NCI-H1048 (cell line): ENCODE data around the gene ASPG.

Experiments
- DNase-seq: peaks from one replicate; lab custom pipeline; 2025; lab: John Stamatoyannopoulos, UW

ASPG gene

DNA sequence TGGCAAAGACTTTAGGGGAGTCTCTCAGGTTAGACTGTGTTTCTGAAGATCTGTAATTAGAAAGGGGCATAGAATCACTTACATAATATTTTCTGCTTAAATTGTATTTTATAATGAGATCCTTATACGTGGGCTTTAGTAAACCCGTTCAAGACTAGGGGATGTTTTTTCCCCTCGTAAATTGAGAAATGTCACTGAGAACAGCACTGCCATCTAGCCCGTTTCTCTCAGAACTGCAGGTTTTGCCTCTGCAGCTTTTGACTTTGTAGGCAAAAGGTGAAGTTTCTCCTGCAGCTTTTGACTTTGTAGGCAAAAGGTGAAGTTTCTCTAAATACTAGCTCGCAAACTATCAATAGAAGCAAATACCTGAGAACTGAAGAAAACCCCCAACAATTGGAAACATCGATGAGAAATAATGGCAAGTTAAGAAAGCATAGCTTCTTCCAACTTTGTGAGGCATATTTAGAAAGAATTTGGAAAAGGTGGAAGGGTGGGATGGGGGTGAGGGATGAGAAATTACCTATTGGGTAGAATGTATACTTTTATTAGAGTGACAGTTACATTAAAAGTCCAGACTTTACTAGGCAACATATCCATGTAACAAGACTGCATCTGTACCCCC lies 9.9 kb upstream of the ASPG start:
- no peak for DNase-seq

DNA sequence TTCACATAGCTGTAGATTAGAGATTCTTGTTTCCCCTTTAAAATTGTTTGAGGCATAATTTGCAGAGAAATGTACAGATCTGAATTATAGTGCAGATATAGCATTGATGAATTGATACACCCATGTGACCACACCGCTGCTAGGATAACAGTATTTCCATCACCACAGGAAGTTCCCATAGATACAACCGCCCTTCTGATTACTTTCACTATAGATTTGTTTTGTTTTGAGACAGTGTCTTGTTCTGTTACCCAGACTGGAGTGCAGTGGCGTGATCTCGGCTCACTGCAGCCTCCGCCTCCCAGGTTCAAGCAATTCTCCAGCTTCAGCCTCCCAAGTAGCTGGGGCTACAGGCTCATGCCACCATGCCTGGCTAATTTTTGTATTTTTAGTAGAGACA lies 8.8 kb upstream of the ASPG start:
- no peak for DNase-seq

DNA sequence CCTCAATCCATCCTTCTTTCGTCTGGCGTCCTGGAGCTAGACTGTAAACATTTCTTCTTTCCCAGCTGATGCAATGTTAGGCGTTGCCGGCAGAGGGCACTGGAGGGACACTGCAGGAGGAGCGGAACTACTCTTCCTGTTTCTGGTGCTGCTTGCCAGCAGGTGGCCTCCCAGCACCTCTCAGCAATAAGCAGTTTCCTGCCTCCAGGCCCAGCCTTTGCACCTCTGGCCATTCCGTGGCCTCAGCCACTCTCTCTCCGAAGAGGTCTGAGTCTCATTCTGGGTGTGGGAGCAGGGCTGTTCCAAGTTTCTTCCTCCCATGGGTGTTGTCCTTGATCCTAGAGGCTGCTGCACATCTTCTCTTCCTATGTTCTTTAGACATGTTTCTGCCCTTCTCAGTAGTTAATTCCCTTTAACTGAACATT lies 7.5 kb upstream of the ASPG start:
- DNase-seq: peak; percentile 23

DNA sequence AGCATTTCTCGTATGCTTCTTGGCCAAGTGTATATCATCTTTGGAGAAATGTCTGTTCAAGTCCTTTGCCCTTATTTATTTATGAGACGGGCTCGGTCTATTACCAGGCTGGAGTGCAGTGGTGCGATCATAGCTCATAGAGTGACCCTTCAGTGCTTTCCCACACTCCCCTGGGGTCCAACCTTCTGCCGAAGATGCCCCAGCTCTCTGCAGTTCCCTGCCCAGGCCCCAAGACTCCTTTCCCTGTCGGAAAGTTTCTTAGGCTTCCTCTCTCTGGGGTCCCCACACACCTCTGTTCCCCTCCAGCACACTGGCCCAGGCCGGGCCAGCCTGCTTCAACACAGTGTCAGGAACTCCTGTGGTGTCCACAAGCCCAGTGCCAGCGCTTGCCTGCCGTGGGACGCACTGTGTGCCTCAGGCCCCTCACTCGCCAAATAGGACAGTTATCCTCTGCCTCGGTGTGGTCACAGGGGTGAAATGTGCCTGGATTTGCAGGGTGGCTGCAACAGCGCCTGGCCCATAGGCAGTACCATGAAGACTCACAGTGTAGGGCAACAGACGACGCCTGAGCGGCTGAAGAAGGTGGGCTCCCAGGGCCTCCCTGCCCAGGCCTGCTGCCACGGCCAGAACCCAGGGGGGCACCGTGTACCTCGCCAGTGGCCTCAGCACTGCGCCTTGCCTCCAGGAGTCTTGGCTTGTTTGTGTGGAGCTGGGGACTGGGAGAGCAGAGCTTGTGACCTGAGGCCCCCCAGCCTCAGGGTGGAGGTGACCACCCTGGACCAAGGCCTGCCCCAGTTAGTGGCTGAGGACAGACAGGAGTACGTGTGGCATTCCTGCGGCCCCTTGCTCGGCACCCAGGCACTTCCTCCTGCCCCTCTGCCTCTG lies 4.9 kb upstream of the ASPG start:
- no peak for DNase-seq

DNA sequence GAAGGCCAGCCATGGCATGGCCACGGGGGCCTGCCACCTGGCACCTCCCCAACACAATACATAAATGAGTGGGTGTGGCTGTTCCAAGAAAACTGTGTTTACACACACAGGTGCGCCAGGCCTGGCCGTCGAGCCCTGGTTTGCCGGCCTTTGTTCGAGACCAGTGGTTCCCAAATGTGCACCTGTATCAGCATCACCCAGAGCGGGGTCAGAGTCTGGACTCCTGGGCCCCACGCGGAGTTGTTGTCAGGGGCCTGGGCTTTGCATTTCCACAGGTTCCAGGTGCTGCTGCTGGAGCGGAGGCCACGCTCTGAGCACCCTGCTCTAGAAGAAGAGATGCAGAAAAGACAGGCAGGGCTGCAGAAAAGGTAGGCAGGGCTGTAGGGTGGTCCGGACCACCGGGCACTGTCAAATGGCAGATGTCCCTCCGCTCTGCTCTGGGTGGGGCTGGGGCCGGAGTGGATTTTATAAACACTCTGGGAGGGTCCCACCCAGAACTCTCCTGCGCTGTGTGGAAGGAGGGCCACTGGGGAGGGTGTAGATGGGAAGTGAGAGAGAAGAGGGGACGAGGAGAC lies 4.2 kb upstream of the ASPG start:
- no peak for DNase-seq

DNA sequence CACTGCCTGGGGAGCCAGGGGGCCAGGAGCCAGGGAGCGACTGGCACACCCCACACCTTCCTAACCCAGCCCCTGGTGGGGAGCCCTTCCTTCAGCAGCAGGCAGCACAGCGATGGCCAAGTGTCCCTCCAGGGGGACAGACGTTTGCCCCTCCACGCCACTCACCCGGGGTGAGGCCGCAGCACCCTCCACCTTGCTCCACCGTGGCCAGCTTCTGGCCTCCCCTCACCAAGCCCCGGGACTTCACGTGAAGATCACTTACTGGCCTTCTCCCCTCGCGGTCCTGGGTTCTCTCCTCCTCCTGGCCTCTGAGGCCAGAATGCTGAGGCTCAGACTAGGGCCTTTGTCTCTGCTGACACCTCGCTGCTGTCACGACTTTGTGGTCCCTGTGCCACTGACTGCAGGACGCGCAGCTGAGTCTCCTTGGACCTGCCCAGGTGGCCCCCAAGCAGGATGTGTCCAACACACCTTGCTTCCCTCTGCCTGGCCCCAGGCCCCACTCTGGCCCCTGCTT lies 3.5 kb upstream of the ASPG start:
- DNase-seq: no peak

DNA sequence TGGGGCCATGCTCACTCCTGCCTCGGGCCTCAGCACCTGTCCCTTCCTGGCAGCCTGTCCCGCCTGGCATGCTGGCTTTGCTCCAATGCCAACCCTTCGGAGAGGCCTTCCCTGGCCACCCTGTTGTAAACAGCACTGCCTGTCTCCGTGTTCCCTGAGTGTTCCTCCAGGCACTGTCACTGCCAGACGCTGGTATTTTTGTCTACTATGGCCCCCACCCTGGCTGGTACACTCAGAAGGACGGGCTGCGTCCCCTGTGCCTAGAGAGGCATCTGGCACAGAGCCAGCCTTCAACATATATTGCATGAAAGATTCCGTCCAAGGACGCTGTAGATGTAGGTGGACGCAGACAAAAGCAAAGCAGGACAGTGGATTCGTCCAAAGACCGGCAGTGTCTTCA lies 2.7 kb upstream of the ASPG start:
- DNase-seq: no peak

DNA sequence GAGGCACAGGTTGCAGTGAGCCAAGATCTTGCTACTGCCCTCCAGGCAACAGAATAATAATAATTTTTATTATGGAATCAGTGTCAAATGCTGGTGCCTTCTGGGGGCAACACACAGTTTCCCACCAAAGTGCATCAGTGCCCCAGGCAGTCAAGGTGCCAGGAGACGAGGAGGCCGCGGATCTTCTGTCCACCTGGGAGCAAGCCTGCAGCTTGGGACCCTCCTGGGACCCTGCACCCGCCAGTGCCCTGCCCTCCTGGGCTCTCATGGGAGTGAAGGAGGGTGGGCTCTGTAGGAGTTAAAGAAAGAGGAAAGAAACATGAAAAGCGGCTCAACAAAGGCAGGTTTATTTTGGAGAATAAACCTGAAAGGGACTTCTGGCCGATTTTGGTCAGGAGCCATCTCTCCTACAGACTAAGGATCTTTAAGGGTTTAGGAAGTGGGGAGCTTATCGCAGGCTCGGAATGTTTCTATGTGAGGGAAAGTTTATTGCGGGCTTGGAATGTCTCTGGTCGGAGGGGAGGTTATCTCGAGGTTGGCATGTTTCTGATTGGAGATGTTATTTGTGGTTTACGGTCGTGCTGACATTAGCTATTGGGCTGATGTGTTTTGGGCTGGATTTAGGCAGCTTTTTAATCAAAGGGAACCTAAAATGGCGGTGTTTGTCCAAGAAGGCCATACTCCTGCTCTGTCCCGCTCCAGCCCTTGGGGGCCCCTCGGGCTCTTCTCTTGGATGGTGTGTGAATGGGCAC lies 1.1 kb upstream of the ASPG start:
- no peak for DNase-seq

DNA sequence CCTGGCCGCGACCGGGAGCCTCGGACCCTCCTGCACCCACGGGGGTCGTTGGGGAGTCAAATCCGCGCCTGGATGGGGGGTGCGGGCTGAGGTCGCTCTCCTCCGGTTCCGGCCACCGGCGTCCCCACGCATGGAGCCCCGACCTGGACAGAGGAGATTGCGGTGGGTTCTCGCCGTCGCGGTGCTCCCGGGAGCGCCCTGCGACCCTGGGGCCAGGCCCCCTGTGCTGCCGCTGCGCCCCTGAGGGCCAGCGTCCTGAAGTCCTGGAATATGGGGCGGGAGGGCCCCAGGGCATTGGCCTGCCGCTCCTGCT lies 345 bp downstream of the ASPG start:
- DNase-seq: no peak

DNA sequence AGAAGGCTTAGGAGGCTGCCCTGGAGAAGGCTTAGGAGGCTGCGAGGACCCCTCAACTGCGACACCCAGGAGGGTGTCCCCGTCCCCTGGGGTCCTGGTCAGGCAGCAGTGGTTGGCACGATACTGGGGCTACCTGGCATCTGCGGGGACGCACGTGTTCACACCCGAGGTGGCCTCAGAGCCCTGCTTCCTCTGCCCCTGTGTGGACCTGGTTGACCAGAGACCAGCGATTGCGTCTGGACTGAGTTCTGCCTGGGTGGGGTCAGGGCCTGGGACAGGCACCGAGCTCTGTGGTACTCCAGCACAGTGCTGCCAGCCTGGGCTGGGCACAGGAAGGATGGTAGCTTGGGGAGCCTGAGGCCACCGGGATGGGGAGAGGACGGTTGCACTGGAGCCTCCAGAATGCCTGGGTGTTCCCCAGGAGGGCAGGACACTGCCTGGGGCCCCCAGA lies 735 bp downstream of the ASPG start:
- no peak for DNase-seq

DNA sequence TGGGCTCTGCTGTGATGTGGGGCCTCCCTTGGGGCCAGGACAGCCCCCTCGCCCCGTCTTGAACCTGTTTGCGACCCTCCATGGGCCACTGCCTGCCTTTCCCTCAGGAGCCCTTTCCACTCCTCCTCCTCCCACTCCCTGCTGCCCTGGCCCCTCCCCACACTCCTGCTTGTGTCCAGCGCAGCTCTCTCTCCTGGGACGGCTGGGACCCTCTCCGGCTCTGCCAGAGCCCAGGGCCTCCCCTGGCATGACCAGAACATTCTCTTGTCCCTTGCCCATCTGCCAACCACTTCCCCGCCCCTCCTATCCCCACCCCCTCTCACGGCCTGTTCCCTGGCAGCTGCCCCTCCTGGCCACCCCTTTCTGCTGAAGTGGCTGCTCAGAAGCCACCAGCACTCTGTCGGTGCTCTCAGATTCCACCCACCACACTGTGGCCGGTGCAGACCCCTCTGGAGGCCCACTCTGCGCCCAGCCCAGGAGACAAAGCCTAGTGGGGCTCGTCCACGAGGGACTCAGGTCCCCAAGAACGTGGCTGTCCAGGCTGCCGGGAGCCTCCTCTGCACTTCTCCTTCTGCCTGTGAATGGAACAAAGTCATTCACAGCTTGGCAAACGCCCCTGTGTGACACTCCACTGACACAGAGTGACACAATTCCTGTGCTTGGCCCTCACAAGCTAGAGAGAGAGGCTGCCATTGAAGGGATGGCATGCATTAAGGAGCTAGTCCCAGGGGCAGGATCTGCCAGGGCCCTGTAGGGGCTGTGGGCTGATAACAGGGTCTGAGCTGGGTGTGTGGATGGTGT lies 1.4 kb downstream of the ASPG start:
- DNase-seq: no peak

DNA sequence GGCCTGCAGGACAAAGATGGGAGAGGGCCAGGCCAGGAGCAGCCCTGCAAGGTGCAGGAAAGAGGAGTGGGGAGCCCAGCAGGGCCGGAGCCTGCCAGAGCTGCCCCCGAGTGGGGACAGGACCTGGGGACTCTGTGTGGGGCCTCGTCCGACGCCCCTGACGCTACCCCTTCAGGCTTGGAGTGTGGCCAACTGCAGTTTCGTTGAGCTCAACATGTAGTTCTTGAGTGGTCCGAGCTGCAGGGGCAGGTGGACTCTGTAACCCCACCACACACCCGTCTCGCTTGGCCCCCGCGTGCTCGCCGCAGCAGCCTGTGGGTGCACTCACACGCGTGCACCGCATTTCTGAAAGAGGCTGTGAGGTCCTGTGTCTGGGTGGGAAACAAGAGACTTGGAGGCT lies 2.0 kb downstream of the ASPG start:
- no peak for DNase-seq

DNA sequence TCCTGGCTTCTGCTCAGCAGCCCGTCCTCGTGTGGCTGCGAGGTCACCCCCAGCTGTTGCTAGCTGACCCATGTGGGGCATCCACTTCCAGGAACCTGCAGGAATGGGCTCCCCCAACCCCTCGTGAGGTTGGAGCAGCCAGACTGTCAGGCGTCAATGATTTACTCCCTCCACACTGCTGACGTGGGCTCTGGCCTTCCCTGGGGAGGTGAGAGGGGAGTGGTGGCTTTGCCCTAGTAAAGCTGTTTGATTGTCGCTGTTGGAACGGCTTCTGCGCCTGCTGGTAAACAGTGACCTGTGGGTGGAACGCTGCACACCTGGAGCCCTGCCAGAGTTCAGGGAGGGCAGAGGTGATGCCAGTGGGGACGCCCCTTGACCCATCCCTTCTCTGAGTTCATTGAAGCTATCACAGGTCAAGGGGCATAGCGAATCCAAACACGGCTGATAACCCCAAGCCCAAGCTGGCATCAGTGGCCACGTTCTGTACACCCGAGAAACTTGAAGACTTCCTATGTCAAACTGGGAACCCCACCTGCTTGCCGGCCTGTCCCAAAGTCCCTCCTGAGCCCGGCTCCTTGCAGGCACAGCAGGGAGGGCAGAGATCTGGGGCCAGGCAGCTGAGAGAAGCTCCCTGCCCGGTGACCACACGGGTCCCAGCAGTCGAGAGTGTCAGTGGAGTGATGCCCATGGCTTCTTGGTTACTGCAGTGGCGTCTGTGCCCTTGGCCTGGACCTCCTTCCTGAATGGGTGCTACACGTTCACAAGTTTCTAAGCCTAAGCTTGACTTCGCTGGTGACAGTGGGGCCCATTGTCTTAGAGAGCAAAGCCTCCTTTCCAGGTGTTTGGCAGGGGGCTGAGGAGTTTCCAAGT lies 2.7 kb downstream of the ASPG start:
- no peak for DNase-seq

DNA sequence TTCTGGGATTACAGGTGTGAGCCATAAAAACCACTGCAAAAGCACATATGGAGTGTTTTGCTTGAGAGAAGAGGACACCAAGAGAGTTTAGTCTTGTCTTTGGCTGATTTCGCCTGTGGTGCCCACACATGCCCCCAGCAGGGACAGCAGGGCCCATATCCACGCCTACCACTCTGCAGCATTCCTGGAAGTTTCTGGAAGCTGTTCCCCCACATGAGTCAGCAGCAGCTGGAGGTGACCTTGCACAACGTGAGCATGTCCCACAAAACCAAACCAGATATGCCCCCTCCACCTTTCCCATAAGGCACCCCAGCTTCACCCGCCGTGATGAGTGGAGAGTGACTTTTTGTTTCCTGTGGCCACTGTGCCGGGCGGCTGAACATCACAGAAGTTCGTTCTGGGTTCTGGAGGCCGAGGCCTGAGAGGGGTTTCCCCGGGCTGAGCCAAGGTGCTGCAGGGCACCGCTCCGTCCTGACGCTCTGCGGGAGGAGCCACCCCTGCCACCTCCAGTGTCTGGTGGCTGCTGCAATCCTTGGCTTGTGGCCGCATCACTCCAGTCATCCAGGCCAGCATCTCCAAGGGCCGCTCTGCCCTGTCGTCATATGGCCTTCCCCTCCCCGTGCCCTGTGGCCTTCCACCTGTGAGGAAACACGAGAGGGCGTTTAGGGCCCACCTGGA lies 4.7 kb downstream of the ASPG start:
- no peak for DNase-seq

DNA sequence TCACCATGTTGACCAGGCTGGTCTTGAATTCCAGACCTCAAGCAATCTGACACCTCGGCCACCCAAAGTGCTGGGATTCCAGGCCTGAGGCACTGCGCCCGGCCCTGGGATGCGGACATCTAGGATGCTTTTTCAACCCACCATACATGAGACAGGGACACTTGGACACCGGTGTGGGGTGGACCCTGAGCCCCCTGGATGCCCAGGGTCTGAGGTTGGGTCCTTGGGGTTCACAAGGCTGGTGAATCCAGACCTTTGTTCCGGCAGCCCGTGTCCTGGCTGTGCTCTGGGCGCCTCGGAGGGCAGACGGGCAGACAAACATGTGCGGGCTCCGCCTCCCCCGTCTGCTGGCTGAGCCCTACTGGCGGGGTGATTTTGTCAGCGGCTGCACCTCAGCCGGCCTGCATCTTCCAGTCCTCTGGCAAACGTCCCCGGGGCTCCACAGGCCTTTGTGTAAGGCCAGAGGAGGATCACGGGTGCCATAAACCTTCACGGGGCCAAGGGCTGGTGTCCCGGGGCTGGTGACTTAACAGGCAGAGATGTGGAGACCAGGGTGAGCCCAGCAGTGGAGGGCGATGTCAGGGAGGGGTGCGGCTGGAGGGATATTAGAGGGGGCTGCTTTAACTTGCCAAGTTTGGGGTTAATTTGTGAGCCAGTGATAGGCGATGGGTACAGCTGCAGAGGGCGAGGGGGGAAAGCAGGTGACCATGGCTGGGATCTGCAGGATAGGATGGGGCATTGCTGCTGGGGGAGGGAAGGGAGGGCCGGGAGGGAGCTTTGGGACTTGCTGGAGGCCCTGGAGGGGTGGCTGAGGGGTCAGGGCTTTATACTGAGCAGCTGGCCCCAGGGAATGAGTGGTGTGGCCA lies 5.8 kb downstream of the ASPG start:
- no peak for DNase-seq

DNA sequence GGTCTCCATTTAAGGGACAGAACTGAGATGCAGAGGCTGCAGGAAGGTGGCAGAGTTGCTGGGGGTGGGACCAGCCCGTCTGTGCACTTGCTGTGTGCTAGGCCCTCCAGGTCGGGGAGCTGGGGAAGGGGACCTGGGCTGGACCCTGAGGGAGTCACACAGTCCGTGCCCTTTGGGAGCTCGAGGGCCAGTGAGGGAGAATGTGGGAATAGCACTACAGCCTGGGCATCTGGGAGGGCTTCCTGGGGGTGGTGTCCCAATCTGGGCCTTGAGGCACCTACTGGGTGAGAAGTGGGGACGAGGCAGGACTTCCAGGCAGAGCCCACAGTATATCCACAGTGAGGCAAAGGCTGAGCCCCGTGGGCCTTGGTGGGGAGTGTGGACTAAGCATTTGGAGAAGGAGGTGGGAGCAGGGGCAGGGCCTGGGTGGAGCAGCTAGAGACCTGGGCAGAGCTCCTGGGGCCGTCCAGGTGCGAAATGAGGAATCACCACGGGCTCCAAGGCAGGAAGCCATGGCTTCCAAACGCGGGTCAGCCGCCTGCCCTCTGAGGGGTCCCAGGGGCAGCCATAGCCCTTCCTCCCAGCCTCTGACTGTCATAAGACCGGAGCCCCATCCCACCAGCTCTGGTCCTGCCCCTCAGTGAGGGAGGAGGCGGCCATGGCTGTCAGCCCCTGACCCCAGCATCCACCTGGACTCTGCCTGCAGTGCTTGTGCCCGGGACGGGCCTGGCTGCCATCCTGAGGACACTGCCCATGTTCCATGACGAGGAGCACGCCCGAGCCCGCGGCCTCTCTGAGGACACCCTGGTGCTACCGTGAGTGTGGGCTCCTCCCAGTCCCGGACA lies 6.6 kb downstream of the ASPG start:
- no peak for DNase-seq

DNA sequence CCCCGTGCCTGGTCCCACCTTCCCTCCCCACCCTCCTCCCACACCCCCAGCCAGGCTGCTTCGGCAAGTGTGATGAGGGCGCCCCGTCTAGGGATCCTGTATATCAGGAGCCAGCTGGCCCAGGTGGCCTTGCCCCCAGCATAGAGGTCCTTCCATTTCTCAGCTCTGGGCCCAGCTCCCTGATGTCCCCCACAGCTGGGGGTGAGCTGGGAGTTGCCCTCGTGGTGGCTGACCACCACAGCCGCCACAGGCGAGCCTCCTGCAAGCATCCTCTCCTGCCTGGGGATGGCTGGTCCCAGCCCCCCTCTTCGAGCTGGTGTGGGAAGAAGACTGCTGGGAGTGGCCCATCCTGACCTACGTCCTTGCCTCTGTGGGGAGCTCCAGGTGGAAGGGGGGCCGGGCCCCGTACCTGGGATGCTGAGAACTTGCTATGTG lies 7.4 kb downstream of the ASPG start:
- no peak for DNase-seq
